GM12891 (cell line): Measurements from ENCODE around the gene TMEM54.

Experiments
- PAX5 ChIP-seq: IDR thresholded peaks from 2 replicates; pipeline ENCODE4 v1.6.1; 2011; ENCODE audit warnings: low read length, moderate library complexity, mild to moderate bottlenecking; ENCODE audit not compliant: insufficient read depth, severe bottlenecking
- POLR2A ChIP-seq: IDR thresholded peaks from 2 replicates; pipeline ENCODE4 v1.6.1; 2011; ENCODE audit warnings: low read depth, low read length, control low read depth
- POLR2AphosphoS5 ChIP-seq: IDR thresholded peaks from 2 replicates; pipeline ENCODE4 v1.6.1; 2011; ENCODE audit warnings: low read depth, low read length, control low read depth
- TAF1 ChIP-seq: IDR thresholded peaks from 2 replicates; pipeline ENCODE4 v1.6.1; 2011; ENCODE audit warnings: low read depth, low read length, control low read depth

DNA sequence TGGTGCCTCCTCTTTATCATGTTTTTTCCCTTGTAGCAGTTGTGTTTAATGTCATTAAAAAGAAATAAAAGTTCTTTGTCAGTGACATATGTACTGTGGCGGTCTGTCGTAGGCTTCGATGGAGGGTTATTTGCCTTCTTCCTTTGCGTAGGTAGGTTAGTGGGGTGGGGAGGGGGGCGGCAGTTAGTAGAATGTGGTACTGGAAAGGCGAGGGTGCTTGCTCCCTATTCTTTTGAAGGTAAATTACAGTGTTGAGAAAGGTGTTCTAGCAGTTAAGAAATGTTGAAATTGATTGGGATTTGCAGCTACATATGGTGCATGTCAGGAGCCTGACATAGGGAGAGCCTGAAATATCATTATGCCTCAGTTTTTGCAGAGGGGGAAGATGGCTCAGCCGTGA, 42.4 kb downstream of the TMEM54 start:
- no peak for TF ChIP-seq POLR2AphosphoS5
- no peak for TF ChIP-seq POLR2A
- TF ChIP-seq TAF1 = no peak
- no peak for TF ChIP-seq PAX5
